Suppressor macrophage (primary cell): Measurements from ENCODE around the gene CHGA.
A peak's percentile ranks its signal among the peaks of the same experiment; 100 is the strongest.

Experiments
- DNase-seq, 4 experiments: peaks; one replicate each; pipeline ENCODE4 v3.0.0-alpha.2; 2020 to 2022
- total RNA-seq, 17 experiments: gene quantifications; one replicate each; lab custom pipeline; 2026; ENCODE audit warnings: mixed read lengths in 6 of 17, inconsistent platforms in 3 of 17; lab: John Stamatoyannopoulos, UW

Gene CHGA
- 0 to 0.55 (median 0) reads per million in 17 experiments for total RNA-seq

- DNase-seq, result peak; percentile 69 to 86 (median 77)
Observed at GRCh38 chr14:92922883-92923743, at the start of gene CHGA. Gene CHGA, plus strand, starts transcription at chr14:92923150. Its CDS starts 210 bp downstream, at chr14:92923360.

- DNase-seq, result no peak
Observed at GRCh38 chr14:92874962-92875661, 47.8 kb upstream of the CHGA start.

- DNase-seq, result no peak
Observed at GRCh38 chr14:92877757-92878431, 45.1 kb upstream of the CHGA start.

- DNase-seq, result no peak
Observed at GRCh38 chr14:92880351-92880750, 42.6 kb upstream of the CHGA start.

- peak; percentile 28 to 66 (median 59) for DNase-seq
Observed at GRCh38 chr14:92880851-92881250, 42.1 kb upstream of the CHGA start.

- DNase-seq, result no peak
Observed at GRCh38 chr14:92883066-92883465, 39.9 kb upstream of the CHGA start.

GRCh38 chr14:92884410-92884809 lies 38.5 kb upstream of the CHGA start:
- no peak for DNase-seq

GRCh38 chr14:92885279-92886061 lies 37.5 kb upstream of the CHGA start:
- DNase-seq, result no peak

GRCh38 chr14:92886337-92886736 lies 36.6 kb upstream of the CHGA start:
- DNase-seq, result no peak

GRCh38 chr14:92887157-92887556 lies 35.8 kb upstream of the CHGA start:
- DNase-seq, result no peak

GRCh38 chr14:92888896-92889295 lies 34.1 kb upstream of the CHGA start:
- DNase-seq, result peak; percentile 73 to 90 (median 83)

GRCh38 chr14:92890830-92891588 lies 31.9 kb upstream of the CHGA start:
- DNase-seq, result peak; percentile 17 to 57 (median 34)

GRCh38 chr14:92892589-92892988 lies 30.4 kb upstream of the CHGA start:
- no peak for DNase-seq

GRCh38 chr14:92895352-92895878 lies 27.5 kb upstream of the CHGA start:
- DNase-seq, result no peak

- DNase-seq, result peak in 3 of 4 experiments; percentile 14 to 32 (median 23)
Observed at GRCh38 chr14:92897922-92898565, 24.9 kb upstream of the CHGA start.

GRCh38 chr14:92898566-92899131 lies 24.3 kb upstream of the CHGA start:
- no peak for DNase-seq

- no peak for DNase-seq
Observed at GRCh38 chr14:92900660-92901059, 22.3 kb upstream of the CHGA start.

- no peak for DNase-seq
Observed at GRCh38 chr14:92902191-92902590, 20.8 kb upstream of the CHGA start.

GRCh38 chr14:92902726-92903125 lies 20.2 kb upstream of the CHGA start:
- no peak for DNase-seq

- no peak for DNase-seq
Observed at GRCh38 chr14:92903359-92903758, 19.6 kb upstream of the CHGA start.
